ENCODE measurements around the gene XPO1.
"Not testable (repeated sequence)": the region's sequence is repeated elsewhere in the genome, so short reads cannot be mapped to it uniquely, and the experiment has no call there.

The XPO1 gene, protein sequence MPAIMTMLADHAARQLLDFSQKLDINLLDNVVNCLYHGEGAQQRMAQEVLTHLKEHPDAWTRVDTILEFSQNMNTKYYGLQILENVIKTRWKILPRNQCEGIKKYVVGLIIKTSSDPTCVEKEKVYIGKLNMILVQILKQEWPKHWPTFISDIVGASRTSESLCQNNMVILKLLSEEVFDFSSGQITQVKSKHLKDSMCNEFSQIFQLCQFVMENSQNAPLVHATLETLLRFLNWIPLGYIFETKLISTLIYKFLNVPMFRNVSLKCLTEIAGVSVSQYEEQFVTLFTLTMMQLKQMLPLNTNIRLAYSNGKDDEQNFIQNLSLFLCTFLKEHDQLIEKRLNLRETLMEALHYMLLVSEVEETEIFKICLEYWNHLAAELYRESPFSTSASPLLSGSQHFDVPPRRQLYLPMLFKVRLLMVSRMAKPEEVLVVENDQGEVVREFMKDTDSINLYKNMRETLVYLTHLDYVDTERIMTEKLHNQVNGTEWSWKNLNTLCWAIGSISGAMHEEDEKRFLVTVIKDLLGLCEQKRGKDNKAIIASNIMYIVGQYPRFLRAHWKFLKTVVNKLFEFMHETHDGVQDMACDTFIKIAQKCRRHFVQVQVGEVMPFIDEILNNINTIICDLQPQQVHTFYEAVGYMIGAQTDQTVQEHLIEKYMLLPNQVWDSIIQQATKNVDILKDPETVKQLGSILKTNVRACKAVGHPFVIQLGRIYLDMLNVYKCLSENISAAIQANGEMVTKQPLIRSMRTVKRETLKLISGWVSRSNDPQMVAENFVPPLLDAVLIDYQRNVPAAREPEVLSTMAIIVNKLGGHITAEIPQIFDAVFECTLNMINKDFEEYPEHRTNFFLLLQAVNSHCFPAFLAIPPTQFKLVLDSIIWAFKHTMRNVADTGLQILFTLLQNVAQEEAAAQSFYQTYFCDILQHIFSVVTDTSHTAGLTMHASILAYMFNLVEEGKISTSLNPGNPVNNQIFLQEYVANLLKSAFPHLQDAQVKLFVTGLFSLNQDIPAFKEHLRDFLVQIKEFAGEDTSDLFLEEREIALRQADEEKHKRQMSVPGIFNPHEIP (N-terminal part only)

DNA sequence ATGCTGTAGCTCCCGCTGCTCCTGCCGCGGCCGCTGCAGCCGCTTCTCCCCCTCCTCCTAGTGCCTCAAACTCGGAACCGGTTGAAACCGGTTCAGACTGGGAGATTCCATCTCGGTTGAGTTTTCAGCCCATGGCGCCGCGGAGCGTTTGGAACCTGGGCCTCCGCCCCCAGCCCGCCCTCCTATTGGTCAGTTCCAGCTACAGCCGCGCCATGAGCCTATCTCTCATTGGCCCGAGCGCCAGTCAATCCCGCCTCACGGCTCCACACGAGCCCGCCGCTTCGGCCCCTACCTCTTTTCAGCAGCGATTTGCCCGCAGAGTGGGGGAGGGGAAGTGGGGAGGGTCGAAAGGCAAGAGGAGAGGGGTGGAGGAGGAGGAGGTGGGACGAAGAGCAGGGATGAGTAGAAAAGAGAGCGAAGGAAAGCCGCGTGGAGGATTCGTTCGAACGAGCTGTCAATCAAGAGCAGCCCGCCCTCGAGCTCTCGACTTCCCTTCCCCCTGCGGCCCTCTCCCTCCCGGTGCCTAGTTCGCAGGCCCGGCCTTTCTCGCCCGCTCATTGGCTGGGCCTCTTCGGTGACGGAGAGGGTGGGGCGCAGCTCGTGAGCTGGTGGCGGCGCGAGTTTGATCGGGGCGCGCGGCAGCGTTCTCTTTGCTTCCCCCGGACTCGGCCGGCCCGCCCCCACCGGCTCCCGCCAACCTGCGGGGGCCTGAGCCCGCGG, at the start of gene XPO1:
Gene XPO1, minus strand, starts transcription at position 157 of the 720 bp plus-strand sequence. CDS start 4,459 bp downstream, outside the sequence.
- peak; percentile 97 for DNase-seq (ENCODE audit: low spot score)

DNA sequence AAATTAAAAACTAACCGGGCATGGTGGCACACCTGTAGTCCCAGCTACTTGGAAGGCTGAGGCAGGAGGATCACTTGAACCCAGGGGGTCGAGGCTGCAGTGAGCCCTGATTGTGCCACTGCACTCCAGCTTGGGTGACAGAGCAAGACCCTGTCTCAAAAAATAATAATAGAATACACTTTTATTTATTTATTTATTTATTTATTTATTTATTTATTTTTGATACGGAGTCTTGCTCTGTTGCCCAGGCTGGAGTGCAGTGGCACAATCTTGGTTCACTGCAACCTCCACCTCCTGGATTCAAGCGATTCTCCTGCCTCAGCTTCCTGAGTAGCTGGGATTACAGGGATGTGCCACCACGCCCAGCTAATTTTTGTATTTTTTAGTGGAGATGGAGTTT, 48.8 kb upstream of the XPO1 start:
- DNase-seq (ENCODE audit: low spot score): not testable (repeated sequence)

GRCh38 chr2:61585383-61585782, 47.2 kb upstream of the XPO1 start:
- DNase-seq (ENCODE audit: low spot score): no peak

- not testable (repeated sequence) for DNase-seq (ENCODE audit: low spot score)
Measured at GRCh38 chr2:61584368-61584767, 46.2 kb upstream of the XPO1 start.

DNA sequence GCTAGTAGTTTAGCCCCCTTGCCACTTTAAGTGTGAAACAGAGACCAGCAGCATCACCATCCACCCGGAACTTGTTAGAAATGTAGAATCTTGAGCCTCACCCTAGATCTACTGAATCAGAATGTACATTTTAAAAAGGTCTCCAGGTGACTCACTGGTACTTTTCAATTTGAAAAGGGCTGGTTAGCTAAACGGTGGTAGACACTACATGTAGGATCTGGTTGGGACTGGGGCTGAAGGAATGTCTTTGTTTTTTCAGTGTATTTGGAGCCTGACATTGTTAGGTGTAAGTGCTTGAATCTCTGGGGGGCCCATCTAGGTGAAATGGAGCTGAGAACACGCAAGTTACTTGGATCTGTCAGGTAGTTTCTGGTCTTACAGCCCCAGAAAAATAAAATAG, 44.0 kb upstream of the XPO1 start:
- peak; percentile 61 for DNase-seq (ENCODE audit: low spot score)

DNA sequence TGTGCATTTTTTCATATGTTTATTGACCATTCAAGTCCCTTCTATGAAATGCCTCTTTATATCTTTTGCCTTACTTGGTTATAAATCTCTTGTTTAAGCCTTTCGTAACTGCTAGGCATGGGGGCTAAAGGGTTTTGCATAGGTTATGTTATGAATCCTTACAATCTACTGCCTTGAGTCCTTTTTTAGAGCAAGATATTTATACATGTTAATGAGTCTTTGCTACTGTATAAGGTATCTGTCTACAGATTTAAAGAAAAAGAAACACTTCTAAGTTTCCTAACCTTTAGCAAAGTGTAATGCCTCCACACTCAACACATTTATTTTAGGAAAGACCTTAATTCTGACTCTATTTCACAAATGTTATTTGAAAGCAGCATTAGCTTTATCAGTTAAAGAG, 43.6 kb upstream of the XPO1 start:
- DNase-seq (ENCODE audit: low spot score): no peak

- peak; percentile 11 for DNase-seq (ENCODE audit: low spot score)
Measured at GRCh38 chr2:61575447-61575859, 37.3 kb upstream of the XPO1 start.

GRCh38 chr2:61566566-61566965, 28.4 kb upstream of the XPO1 start:
- no peak for DNase-seq (ENCODE audit: low spot score)

GRCh38 chr2:61562615-61563014, 24.5 kb upstream of the XPO1 start:
- no peak for DNase-seq (ENCODE audit: low spot score)

DNA sequence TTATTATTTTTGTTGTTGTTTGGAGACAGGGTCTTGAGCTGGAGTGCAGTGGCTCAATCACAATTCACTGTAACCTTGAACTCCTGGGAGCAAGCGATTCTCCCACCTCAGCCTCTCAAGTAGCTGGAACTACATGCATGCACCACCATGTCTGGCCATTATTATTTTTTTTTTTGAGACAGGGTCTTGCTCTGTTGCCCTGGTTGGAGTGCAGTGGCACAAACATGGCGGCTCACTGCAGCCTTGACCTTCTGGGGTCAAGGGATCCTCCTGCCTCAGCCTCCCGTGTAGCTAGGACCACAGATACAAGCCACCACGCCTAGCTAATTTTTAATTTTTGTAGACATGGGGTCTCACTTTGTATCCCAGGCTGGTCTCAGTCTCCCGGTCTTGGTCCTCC, 20.0 kb upstream of the XPO1 start:
- DNase-seq (ENCODE audit: low spot score): no peak

DNA sequence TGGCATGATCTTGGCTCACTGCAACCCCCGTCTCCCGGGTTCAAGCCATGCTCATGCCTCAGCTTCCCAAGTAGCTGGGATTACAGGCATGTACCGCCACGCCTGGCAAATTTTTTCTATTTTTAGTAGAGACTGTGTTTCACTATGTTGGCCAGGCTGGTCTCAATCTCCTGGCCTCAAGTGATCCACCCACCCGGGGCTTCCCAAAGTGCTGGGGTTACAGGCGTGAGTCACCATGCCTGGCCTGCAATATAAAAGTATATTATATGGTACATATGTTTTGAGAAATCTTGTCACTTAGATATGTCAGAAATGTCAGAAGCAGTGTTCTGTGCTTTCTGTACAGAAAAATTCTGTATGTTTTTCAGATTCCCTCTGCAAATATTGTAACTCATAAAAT, 19.2 kb upstream of the XPO1 start:
- no peak for DNase-seq (ENCODE audit: low spot score)

- no peak for DNase-seq (ENCODE audit: low spot score)
Measured at GRCh38 chr2:61554604-61555003, 16.4 kb upstream of the XPO1 start.

DNA sequence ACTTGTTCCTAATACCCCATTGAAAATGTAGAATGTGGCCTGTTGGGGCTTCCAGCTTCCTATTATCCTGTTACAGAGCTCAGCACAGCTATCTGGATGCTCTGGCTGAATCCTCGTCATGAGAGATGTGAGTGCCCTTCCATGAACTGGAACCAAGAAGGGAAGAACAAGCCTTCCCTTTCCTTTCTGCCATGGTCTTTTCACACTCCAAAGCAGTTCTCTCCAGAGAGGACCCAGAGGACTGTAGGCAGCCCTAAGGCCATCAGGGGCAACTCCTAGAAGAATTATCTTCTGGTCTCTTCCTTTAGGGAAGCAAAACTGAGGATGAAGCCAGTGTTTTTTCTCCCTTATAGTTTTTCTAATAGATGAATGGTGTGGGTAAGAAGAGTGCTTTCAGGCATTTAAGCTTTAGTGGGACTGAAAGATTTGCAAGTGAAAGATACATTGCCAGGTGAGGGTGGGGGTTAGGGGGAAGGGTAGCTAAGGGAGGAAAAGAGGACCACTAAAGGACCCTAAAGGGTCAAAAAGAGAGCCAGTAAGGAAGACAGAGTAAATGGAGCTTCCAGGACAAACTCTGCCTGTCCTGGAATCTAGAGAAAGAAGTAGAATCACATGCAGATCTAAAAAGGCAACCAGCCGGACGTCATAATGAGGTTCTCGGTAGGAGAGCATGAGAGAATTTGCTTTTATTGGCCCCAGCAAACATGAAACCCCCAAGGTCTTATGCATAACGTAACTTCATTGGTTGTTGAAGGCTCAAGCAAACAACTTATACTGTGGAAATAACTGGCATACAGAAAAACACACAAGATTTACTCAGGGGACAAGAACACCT, 12.4 kb upstream of the XPO1 start:
- no peak for DNase-seq (ENCODE audit: low spot score)

GRCh38 chr2:61549546-61549945, 11.4 kb upstream of the XPO1 start:
- DNase-seq (ENCODE audit: low spot score): no peak

DNA sequence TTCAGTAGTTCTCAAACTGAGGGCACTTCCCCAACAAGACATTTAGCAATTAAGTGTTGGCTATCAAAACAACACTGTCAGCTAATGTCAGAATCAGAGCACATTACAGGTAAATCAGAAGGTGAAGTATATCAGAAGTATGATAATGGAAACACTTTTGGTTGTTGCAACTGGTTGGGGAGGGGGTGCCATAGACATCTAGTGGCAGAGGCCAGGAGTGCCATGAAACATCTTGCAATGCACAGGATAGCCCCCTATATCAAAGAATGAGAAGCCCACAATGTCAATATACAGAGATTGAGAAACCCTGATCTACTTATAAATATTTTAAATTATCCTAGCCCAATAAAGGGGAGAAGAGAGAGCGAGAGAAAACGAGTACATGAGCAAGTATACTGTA, 4.9 kb upstream of the XPO1 start:
- DNase-seq (ENCODE audit: low spot score): no peak

DNA sequence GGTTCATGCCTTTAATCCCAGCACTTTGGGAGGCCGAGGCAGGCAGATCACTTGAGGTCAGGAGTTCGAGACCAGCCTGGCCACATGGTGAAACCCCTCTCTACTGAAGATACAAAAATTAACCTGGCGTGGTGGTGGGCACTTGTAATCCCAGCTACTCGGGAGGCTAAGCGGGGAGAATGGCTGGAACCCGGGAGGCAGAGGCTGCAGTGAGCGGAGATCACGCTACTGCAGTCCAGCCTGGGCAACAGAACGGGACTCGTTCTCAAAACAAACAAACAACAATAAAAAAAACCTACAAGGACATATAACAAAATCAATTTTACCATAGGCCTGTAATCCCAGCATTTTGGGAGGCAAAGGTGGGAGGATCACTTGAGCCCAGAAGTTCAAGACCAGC, 2.0 kb upstream of the XPO1 start:
- not testable (repeated sequence) for DNase-seq (ENCODE audit: low spot score)

GRCh38 chr2:61538920-61539520, 864 bp upstream of the XPO1 start:
- DNase-seq (ENCODE audit: low spot score): no peak

GRCh38 chr2:61537950-61538199, 281 bp downstream of the XPO1 start:
- DNase-seq (ENCODE audit: low spot score): no peak

DNA sequence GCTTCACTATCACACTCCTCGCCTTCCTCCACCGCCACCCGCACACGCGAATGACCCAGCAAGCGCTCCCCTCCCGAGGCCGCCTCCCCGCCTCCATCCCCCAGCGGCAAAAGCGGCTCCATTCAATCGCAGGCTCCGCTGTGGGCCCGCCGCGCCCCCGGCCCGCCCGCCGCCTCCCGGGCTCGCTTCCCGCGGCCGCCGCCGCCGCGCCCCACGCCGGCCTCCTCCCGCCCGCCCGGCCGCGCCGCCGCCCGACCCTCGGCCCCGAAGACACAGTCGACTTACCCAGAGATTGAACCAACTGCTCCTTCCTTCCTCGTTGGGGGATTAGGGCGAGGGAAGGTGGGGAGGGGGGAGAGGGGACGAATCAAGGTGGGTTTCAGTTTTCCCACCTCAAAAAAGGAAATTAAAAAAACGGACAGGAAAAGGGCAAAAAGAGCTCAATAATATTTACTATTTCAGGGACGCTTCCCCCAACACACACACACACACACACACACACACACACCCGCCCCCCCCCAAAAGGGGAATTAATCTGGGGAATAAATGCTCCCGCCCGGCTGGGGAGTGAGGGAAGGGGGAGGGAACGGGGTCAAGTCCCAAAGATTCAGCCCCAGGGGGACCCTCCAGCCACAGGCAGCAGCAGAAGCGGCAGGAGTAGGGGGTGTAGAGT, 743 bp downstream of the XPO1 start:
- DNase-seq (ENCODE audit: low spot score): no peak

DNA sequence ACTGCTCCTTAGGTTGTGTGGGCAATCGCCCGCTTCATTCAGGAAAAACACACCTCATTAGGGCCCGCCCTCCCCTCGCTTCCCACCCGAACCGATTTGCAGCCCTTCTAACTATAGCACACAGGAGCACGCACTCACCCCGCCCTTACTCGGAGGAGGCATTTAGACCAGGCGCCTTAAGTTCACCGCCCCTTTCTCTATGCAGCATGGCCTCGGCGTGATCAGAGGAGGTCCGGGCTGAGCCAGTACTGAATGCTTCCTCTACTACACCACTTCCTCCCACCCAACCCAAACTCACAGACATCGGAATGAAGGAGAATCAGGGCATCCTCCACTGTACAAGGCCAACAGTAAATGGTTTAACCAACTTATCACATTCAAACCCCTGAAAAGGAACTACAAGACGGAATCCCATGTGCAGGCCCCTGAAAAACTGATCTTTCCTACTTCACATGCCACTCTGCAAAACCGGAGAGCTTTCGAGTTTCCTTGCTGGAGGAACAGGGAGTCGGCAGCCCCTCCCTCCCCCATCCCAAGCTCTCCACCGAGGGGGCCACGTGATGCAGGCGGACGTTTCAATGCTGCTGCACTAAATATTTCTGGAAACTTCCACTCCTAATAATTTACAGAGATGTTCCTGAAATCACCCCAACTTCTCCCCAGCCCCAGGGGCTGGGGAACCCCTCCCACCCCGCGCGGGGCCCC, 1.4 kb downstream of the XPO1 start:
- DNase-seq (ENCODE audit: low spot score): peak; percentile 66
